Small intestine (tissue), 7 donors: Measurements from ENCODE around the gene PARD6B. TPM values are rescaled to one million over a fixed set of nuclear protein-coding genes. Genes with fewer than 3 reads are reported as not detected.
"Not testable (repeated sequence)": the region's sequence is repeated elsewhere in the genome, so short reads cannot be mapped to it uniquely, and the experiment has no call there.

ENCODE experiments used
- DNase-seq, 2 donors: peaks; one replicate each; pipeline versions ENCODE4 v3.0.0 to v3.0.0-alpha.2; 2013
- FAIRE-seq: peaks from 2 replicates; lab custom pipeline; 2012; peaks lifted over from hg19 to GRCh38; lab: Jason Lieb, UNC
- H3K27ac ChIP-seq, 3 donors: one replicate each; pipeline ENCODE4 v1.5.1; 2013; ENCODE audit warnings: low read length in 2 of 3, mild to moderate bottlenecking in 2 of 3, control low read depth in 1 of 3, inconsistent platforms in 1 of 3, low read depth in 1 of 3, moderate library complexity in 1 of 3
- H3K27me3 ChIP-seq, 3 donors: one replicate each; pipeline ENCODE4 v1.6.1; 2013; ENCODE audit warnings: low read length in 3 of 3, inconsistent platforms in 1 of 3; ENCODE audit not compliant: control insufficient read depth in 3 of 3, insufficient read depth in 3 of 3
- H3K36me3 ChIP-seq, 3 donors: one replicate each; pipeline ENCODE4 v1.6.1; 2013; ENCODE audit warnings: low read length in 3 of 3, inconsistent platforms in 1 of 3, low read depth in 1 of 3, mild to moderate bottlenecking in 1 of 3, moderate library complexity in 1 of 3; ENCODE audit not compliant: control insufficient read depth in 3 of 3, insufficient read depth in 2 of 3
- H3K4me1 ChIP-seq, 3 donors: one replicate each; pipeline ENCODE4 v1.6.1; 2013; ENCODE audit warnings: low read length in 2 of 3, inconsistent platforms in 1 of 3, low read depth in 1 of 3, mild to moderate bottlenecking in 1 of 3, moderate library complexity in 1 of 3; ENCODE audit not compliant: control insufficient read depth in 3 of 3, insufficient read depth in 2 of 3
- H3K4me3 ChIP-seq, 3 donors: one replicate each; pipeline ENCODE4 v1.5.1; 2013; ENCODE audit warnings: low read length in 3 of 3, control low read depth in 1 of 3, inconsistent platforms in 1 of 3, low read depth in 1 of 3, mild to moderate bottlenecking in 1 of 3, moderate library complexity in 1 of 3
- H3K9me3 ChIP-seq, 2 donors: one replicate each; pipeline ENCODE4 v1.6.1; 2013; ENCODE audit warnings: low read depth in 1 of 2, low read length in 1 of 2; ENCODE audit not compliant: control insufficient read depth in 2 of 2, insufficient read depth in 1 of 2
- WGBS, 3 donors: extraction: QIAGEN DNeasy Blood & Tissue Kit; methylation state at CpG; one replicate each; pipeline ENCODE4 v1.1.7; 2013; 5-methylcytosine and 5-hydroxymethylcytosine counted together
- polyA plus RNA-seq, 4 donors: library from polyadenylated mRNA; stranded (reverse) in 3 of 4; unstranded in 1 of 4; fragments of 200-250 nt in 3 of 4; fragments of 120-200 nt in 1 of 4; gene quantifications; one replicate each; pipeline versions ENCODE4 v1.2.1 to v1.2.3, GENCODE V29; 2013
- donor health status: healthy with polysubstance abuse.
- donor health status: control.
- donor health status: control.
- donor health status: Bipolar disorder and iron deficiency.
- donor health status: healthy.

PARD6B gene
- polyA plus RNA-seq, 4 donors = 2.4 to 14.3 (median 9.0) TPM

GRCh38 chr20:50754420-50754819 is 23.0 kb downstream of the PARD6B start:
- H3K4me1 ChIP-seq = peaks cover 0 to 4% (median 0%) of the 10 kb centered on the region in 3 donors
- no peak for DNase-seq

GRCh38 chr20:50756447-50756846 is 25.1 kb downstream of the PARD6B start:
- WGBS, 3 donors = 84 to 91% (median 88%) methylated on average over 2 of the region's 2 CpGs
- H3K27ac ChIP-seq = no peak overlapping the region
- no peaks in the 10 kb centered on the region for H3K9me3 ChIP-seq
- H3K4me3 ChIP-seq = no peak overlapping the region
- no peaks in the 10 kb centered on the region for H3K27me3 ChIP-seq
- no peak for DNase-seq
- peaks cover 0 to 9% (median 0%) of the 10 kb centered on the region in 3 donors for H3K4me1 ChIP-seq
- no peak for FAIRE-seq
- H3K36me3 ChIP-seq = peaks cover 0 to 4% (median 0%) of the 10 kb centered on the region in 3 donors

More at GRCh38 chr20:50754420-50754819, 23.0 kb downstream of the PARD6B start:
- Histone ChIP-seq H3K36me3 (peaks cover 3 to 9% (median 5%) of the 10 kb centered on the region in 3 donors), H3K4me3 (no peak overlapping the region), H3K27ac (no peak overlapping the region), H3K27me3 (no peaks in the 10 kb centered on the region), H3K9me3 (no peaks in the 10 kb centered on the region)
- WGBS, 3 donors = 91 to 93% (median 93%) methylated on average over 4 of the region's 4 CpGs
- FAIRE-seq = no peak

- DNase-seq = no peak
- no peak overlapping the region for H3K27ac ChIP-seq
- no peaks in the 10 kb centered on the region for H3K36me3 ChIP-seq
- no peaks in the 10 kb centered on the region for H3K27me3 ChIP-seq
- no peaks in the 10 kb centered on the region for H3K9me3 ChIP-seq
- peaks cover 0 to 20% (median 0%) of the 10 kb centered on the region in 3 donors for H3K4me1 ChIP-seq
- FAIRE-seq = no peak
- H3K4me3 ChIP-seq = no peak overlapping the region
- 87 to 89% (median 89%) methylated on average over 5 of the region's 5 CpGs for WGBS, 3 donors
Observed at GRCh38 chr20:50758469-50758868, 27.1 kb downstream of the PARD6B start.

GRCh38 chr20:50758992-50759391 is 27.6 kb downstream of the PARD6B start:
- FAIRE-seq = no peak
- DNase-seq = no peak
- WGBS, 3 donors = 94 to 100% (median 96%) methylated on average over 3 of the region's 3 CpGs

GRCh38 chr20:50759678-50760077 is 28.3 kb downstream of the PARD6B start:
- H3K4me3 ChIP-seq = no peak overlapping the region
- FAIRE-seq (no peak), DNase-seq (no peak)
- H3K27ac ChIP-seq = no peak overlapping the region
- H3K4me1 ChIP-seq = peaks cover 0 to 25% (median 0%) of the 10 kb centered on the region in 3 donors
- 75 to 88% (median 87%) methylated on average over 5 of the region's 5 CpGs for WGBS, 3 donors
- H3K27me3 ChIP-seq = no peaks in the 10 kb centered on the region
- no peaks in the 10 kb centered on the region for H3K9me3 ChIP-seq
- H3K36me3 ChIP-seq = no peaks in the 10 kb centered on the region

More at GRCh38 chr20:50758992-50759391, 27.6 kb downstream of the PARD6B start:
- Histone ChIP-seq H3K27ac (no peak overlapping the region), H3K27me3 (no peaks in the 10 kb centered on the region), H3K4me1 (peaks cover 0 to 25% (median 0%) of the 10 kb centered on the region in 3 donors), H3K36me3 (no peaks in the 10 kb centered on the region), H3K4me3 (no peak overlapping the region), H3K9me3 (no peaks in the 10 kb centered on the region)

GRCh38 chr20:50762045-50762422 is 30.7 kb downstream of the PARD6B start:
- FAIRE-seq = no peak
- Histone ChIP-seq H3K9me3 (no peaks in the 10 kb centered on the region), H3K4me3 (no peak overlapping the region), H3K4me1 (peaks cover 0 to 27% (median 0%) of the 10 kb centered on the region in 3 donors), H3K36me3 (no peaks in the 10 kb centered on the region), H3K27me3 (no peaks in the 10 kb centered on the region), H3K27ac (peak overlapping the region in 2 of 3 donors; percentile 52 to 67)
- 27 to 47% (median 33%) methylated on average over 6 of the region's 6 CpGs for WGBS, 3 donors
- DNase-seq = no peak

- H3K4me1 ChIP-seq = peaks cover 0 to 28% (median 0%) of the 10 kb centered on the region in 3 donors
- no peaks in the 10 kb centered on the region for H3K9me3 ChIP-seq
- 41 to 54% (median 49%) methylated on average over 12 of the region's 12 CpGs for WGBS, 3 donors
- H3K4me3 ChIP-seq = no peak overlapping the region
- DNase-seq = no peak
- H3K27ac ChIP-seq = peak overlapping the region in 1 of 3 donors; percentile 67
- no peaks in the 10 kb centered on the region for H3K36me3 ChIP-seq
- FAIRE-seq = no peak
- no peaks in the 10 kb centered on the region for H3K27me3 ChIP-seq
Observed at GRCh38 chr20:50762435-50763220, 31.2 kb downstream of the PARD6B start.

- H3K9me3 ChIP-seq, H3K27ac ChIP-seq, FAIRE-seq, H3K27me3 ChIP-seq, H3K4me3 ChIP-seq, H3K36me3 ChIP-seq, DNase-seq: not testable (repeated sequence)
- H3K4me1 ChIP-seq = peaks cover 0 to 32% (median 0%) of the 10 kb centered on the region in 3 donors
- 76 to 82% (median 77%) methylated on average over 19 to 20 of the region's 20 CpGs for whole genome bisulfite sequencing, 3 donors
Observed at GRCh38 chr20:50763550-50764458, 32.4 kb downstream of the PARD6B start.
